Panc1 (cell line): ENCODE measurements around the gene CDK14. TPM values are rescaled to one million over a fixed set of nuclear protein-coding genes. Genes with fewer than 3 reads are reported as not detected.

Experiments used
- ATAC-seq: fragments of 200-7000 bp; cut with Tn5 transposase; 2 replicates; pipeline ENCODE4 v1.9.1; 2020; ENCODE audit warnings: mild to moderate bottlenecking, moderate library complexity
- BruUV-seq: library from RNA; stranded (reverse); fragments of 400-500 nt; replicated peaks from 2 replicates; lab custom pipeline; 2021; lab: Mats Ljungman, UMichigan
- CTCF ChIA-PET: fragments of 300-600 bp; sonication (Branson Sonifier 250); formaldehyde crosslinking; loops from one replicate; lab custom pipeline; 2022; ENCODE audit warnings: antibody characterized with exemption; lab: Charles Lee
- POLR2A ChIA-PET: fragments of 300-600 bp; sonication (Branson Sonifier 250); formaldehyde crosslinking; loops from one replicate; lab custom pipeline; 2022; ENCODE audit warnings: antibody characterized with exemption; lab: Charles Lee
- DNase-seq: peaks from one replicate; pipeline ENCODE4 v3.0.0-alpha.2; 2010; ENCODE audit warnings: low read depth, low spot score
- H3K27ac ChIP-seq: 2 replicates; pipeline ENCODE4 v1.5.1; 2011; ENCODE audit warnings: mild to moderate bottlenecking, low read length, inconsistent platforms
- H3K27me3 ChIP-seq: fragments of 200-500 bp; sonication (Bioruptor generic); 2 replicates; pipeline ENCODE4 v1.6.0; 2014; ENCODE audit warnings: low read length, inconsistent platforms; ENCODE audit not compliant: control insufficient read depth, insufficient read depth
- H3K36me3 ChIP-seq: fragments of 200-500 bp; sonication (Bioruptor generic); 2 replicates; pipeline ENCODE4 v1.5.1; 2014; ENCODE audit warnings: inconsistent platforms, mild to moderate bottlenecking, low read length, moderate library complexity; ENCODE audit not compliant: control insufficient read depth, insufficient read depth
- H3K4me1 ChIP-seq: 2 replicates; pipeline ENCODE4 v1.5.1; 2011; ENCODE audit warnings: inconsistent platforms, mild to moderate bottlenecking, low read length, moderate library complexity; ENCODE audit not compliant: control insufficient read depth, insufficient read depth
- H3K4me3 ChIP-seq, 2 experiments: 2 replicates each; pipeline ENCODE4 v1.5.1; 2011 to 2012; ENCODE audit warnings: low read depth in 2 of 2, low read length in 2 of 2, mild to moderate bottlenecking in 2 of 2, inconsistent platforms in 1 of 2, moderate library complexity in 1 of 2
- H3K9me3 ChIP-seq: fragments of 200-500 bp; sonication (Bioruptor generic); 2 replicates; pipeline ENCODE4 v1.5.1; 2014; ENCODE audit warnings: low read depth, mild to moderate bottlenecking, inconsistent platforms, low read length, moderate library complexity; ENCODE audit not compliant: control insufficient read depth, insufficient read depth
- CTCF ChIP-seq: fragments of 450-650 bp; IDR thresholded peaks from 2 replicates; pipeline ENCODE4 v1.5.1; 2017; ENCODE audit warnings: mild to moderate bottlenecking
- POLR2AphosphoS5 ChIP-seq: IDR thresholded peaks from 2 replicates; pipeline ENCODE4 v1.6.1; 2012; ENCODE audit warnings: mild to moderate bottlenecking, low read depth, low read length, moderate library complexity
- REST ChIP-seq, 2 experiments: IDR thresholded peaks; 2 replicates each; pipeline ENCODE4 v1.6.1; 2011 to 2012; ENCODE audit warnings: low read depth in 2 of 2, control low read depth in 1 of 2, low read length in 1 of 2, mild to moderate bottlenecking in 1 of 2, moderate library complexity in 1 of 2; ENCODE audit not compliant: insufficient read depth in 1 of 2
- SIN3A ChIP-seq: IDR thresholded peaks from 2 replicates; pipeline ENCODE4 v1.6.1; 2012; ENCODE audit warnings: low read depth, mild to moderate bottlenecking, low read length, moderate library complexity, borderline replicate concordance; ENCODE audit not compliant: insufficient read depth
- TCF7L2 ChIP-seq: IDR thresholded peaks from 2 replicates; pipeline ENCODE4 v1.6.1; 2011; ENCODE audit warnings: mild to moderate bottlenecking, low read depth, low read length, inconsistent platforms
- in situ Hi-C: cut with HindIII; loops from 2 replicates; pipeline ENCODE4 v1.10.0; 2016; ENCODE audit warnings: low sequenced_read_pairs, low pct_unique_long_range_greater_than_20kb
- intact Hi-C: fragments of 100-400 bp; cut with micrococcal nuclease; formaldehyde crosslinking; loops from one replicate; pipeline ENCODE4 v1.10.0; 2022; ENCODE audit not compliant: unreplicated experiment
- total RNA-seq: library from RNA; stranded (reverse); gene quantifications from one replicate; pipeline ENCODE4 v1.2.1, GENCODE V29; 2021; ENCODE audit not compliant: unreplicated experiment

The CDK14 gene
- total RNA-seq, 1 experiment from 2014 or later, result 3.0 TPM

DNA sequence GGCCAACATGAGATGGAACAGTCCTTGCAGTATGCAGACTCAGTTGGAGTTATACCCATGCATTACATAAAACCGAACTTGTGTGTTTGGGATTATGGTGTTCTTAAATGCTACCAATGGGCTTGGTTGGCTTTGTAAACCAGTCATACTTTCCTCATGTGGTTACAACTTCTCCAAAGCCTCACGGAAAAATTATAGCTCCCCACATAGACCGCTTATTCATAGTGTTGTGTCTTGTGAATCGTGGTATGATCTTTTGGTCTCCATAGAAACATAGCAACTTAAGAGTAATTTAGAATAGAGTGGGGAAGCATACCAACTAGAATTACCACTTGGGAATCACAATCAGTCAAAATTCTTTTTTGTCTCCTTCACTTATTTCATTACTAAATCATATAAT lies 555.8 kb downstream of the CDK14 start:
- no peak for DNase-seq
- no peaks in the 10 kb centered on the region for H3K27me3 ChIP-seq
- no peaks in the 10 kb centered on the region for H3K36me3 ChIP-seq
- H3K4me1 ChIP-seq, result no peaks in the 10 kb centered on the region
- in situ Hi-C loops (no loop called here), intact Hi-C loops (no loop called here)
- ChIA-PET CTCF (no interaction called here), POLR2A (no interaction called here)
- TF ChIP-seq TCF7L2 (no peak), SIN3A (no peak)
- H3K9me3 ChIP-seq, result no peaks in the 10 kb centered on the region
- no peak for ATAC-seq
- no peak overlapping the region for H3K4me3 ChIP-seq
- BruUV-seq, result no TSS peak
- no peak overlapping the region for H3K27ac ChIP-seq

- in situ Hi-C loops (no loop called here), intact Hi-C loops (no loop called here)
- DNase-seq (no peak), ATAC-seq (no peak)
- Histone ChIP-seq H3K4me3 (no peak overlapping the region), H3K27me3 (no peaks in the 10 kb centered on the region), H3K27ac (no peak overlapping the region), H3K4me1 (no peaks in the 10 kb centered on the region), H3K36me3 (no peaks in the 10 kb centered on the region), H3K9me3 (no peaks in the 10 kb centered on the region)
- no peak for TF ChIP-seq REST (IDR thresholded peaks at IDR 0.05; ENCODE audit: insufficient read depth in 1 of 2, low read depth in 2 of 2, low read length in 1 of 2)
- no peak for TF ChIP-seq SIN3A
- no peak for TF ChIP-seq POLR2AphosphoS5
- no peak for TF ChIP-seq CTCF
- no peak for TF ChIP-seq TCF7L2
- ChIA-PET POLR2A (no interaction called here), CTCF (no interaction called here)
- no TSS peak for BruUV-seq
Measured at GRCh38 chr7:91156316-91157185, 560.4 kb downstream of the CDK14 start.
